GM18507 (cell line): ENCODE results near the gene DNAJB12.
"Not testable (repeated sequence)": the region's sequence is repeated elsewhere in the genome, so short reads cannot be mapped to it uniquely, and the experiment has no call there.

Source experiments
- DNase-seq: peaks from one replicate; pipeline ENCODE4 v3.0.0; 2011; ENCODE audit warnings: low read depth; ENCODE audit not compliant: insufficient read length; ENCODE audit errors: extremely low spot score
- FAIRE-seq: peaks from 2 replicates; lab custom pipeline; 2011; peaks lifted over from hg19 to GRCh38; lab: Jason Lieb, UNC

The DNAJB12 gene

DNA sequence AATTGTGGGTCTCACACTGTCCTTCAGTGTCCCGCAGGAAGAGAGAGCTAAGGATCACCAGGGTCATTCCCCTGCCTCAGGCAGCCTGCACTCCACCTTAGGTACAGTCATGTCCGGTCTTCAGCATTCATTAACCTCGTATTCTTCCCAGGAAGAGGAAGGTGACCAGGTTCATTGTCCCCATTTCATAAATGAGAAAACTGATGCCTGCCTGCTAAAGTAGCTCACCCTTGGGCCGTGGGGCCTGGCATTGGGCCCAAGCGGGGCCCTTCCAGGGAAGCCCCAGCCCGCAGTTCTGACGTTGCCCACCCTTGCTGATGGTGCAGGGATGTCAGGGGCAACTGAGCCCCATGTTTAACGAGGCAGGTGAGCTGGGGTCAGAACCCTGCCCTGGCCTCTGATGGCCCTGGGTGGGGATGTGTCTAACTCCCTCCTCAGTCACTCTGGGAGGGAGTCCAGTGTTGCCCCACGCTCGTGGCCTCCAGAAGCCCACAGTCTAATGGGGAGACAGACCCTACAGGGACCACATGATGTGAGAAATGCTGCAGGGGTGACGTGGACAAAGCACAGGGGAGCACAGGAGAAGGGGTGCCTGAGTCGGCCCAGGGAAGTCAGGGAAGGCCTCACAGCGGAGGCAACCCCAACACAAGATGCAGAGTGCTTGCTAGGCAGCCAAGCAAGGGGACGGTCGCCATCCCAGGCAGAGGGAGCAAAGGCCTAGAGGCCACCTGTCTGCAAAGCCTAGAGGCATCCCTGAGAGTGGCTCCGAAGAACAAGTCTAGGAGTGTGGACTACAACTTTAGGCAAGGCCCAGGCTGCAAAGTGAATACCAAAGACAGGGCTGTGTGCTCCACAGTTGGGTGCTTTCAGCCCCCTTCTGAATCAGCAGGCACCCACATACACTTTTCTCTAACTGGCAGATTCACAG, 55.9 kb downstream of the DNAJB12 start:
- FAIRE-seq (no peak), DNase-seq (no peak)

DNA sequence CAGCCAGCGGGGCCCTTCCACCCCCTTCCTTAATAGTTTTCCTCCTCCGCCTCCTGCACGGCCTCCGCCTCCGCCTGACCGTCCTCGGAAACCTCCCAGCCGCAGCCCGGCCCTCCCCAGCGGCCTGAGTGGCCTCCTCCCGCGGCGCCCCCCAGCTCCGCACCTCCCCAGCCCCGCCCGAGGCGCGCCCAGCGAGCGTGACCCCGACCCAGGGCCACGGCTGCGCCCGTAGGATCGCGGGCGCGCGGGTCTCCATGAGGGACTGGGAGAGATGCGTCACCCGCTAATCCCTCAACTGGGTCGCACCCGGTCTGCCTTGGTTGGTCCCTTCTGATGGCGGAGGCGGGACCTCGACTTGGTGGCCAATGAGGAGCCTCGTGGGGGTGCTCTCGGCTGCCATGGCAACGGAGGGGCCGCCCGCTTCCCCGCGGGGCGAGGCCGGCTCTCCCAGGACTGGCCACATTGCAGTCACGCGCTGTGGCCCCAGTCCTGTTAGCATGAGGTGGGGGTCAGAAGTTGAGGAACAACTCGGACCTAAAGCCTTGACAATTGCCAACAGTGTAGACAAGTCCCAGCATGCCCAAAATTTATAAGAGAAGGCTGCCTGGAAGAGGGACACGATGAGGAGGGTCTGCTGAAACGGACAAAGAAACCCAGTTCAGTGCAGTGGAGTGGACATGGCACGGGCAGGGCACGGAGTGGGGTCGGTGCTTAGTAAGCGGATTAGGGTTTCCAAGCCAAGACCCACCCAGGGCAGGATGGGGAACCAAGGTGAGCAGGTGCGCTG, 56.7 kb downstream of the DNAJB12 start:
- FAIRE-seq (peak; percentile 84), DNase-seq (peak; percentile 83)

DNA sequence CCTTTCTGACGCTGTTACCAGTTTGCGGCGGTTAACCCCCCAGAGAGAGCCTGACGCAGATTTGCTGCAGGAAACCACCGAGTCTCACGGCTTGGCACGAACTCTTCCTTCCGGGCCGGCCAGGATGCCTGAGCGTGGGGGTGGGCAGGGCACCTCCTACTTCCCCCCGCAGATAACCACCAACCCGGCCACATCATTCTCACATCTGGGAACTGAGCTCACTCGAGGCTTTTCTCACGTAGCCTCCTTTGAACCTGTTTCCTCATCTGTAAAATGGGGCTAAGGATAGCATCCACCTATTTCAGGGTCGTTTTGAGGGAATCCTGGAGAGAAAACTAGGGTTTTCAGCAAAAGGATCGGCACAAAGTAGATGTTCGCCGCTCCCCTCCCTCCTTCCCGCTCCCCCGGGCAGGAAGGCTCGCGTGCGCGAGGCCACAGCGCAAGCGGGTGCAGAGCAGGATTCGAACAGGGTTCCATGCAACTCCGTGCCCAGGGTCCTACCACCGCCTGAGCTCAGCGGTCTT, 57.4 kb downstream of the DNAJB12 start:
- DNase-seq (no peak), FAIRE-seq (peak; percentile 93)

DNA sequence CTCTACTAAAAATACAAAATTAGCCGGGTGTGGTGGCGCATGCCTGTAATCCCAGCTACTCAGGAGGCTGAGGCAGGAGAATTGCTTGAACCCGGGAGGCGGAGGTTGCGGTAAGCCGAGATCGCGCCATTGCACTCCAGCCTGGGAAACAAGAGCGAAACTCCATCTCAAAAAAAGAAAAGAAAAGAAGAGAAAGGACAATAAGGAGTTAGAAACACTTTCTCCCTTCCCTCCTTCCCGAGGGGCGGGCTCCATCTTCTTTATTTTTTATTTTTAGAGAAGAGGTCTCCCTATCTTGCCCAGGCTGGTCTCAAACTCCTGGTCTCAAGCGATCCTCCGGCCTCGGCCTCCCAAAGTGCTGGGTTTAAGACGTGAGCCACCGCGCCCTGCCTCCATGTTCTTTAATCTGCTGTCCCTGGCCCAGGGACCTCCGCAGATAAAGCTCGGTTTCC, 57.9 kb downstream of the DNAJB12 start:
- FAIRE-seq, DNase-seq: not testable (repeated sequence)

DNA sequence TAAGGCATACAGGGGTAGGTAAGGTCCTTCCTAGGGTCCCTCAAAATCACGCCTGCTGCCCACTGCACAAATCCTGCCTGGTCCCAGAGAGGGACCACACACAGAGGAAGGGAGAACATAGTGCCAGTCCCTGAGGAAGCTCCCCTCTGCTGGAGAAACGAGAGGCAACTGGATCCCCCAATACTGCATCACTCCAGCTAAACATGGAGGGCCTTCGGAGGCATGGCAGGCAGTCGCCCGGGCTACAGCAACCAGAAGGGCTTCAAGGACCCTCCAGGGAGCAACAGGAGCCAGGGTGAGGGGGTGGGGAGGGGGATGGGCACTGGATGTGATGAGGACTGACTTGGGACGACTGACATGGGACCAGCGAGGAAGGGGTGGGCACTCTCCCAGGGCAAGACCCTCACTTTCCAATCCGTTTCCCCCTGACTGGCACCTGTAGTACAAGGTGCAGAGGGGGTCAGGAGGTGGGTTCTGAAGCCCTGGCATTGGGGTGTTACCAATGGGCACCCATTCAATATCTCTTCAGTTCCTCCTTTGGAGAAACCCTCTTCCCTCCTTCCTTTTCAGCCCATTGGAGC, 59.3 kb downstream of the DNAJB12 start:
- FAIRE-seq (no peak), DNase-seq (no peak)

DNA sequence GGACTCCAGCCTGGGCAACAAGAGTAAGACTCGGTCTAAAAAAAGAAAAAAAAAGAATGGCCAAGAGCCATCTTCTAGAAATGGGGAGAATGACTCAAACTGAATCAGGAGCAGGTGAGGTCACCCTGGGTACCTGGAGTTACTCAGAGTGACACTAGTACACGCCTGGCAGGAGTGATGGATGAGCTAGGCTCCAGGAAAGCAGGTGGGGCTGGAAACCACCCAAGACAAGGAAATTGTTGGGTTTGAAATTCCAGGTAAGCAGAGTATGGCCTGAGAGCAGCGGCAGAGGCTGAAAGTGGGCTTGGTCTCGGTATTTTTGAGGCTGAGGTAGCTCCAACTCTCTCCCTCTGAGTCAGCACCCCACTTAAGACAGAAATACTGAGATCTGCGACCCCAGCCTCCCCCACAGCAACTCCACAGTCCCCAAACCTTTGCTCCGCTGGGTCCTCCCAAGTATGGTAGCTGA, 62.5 kb downstream of the DNAJB12 start:
- DNase-seq (no peak), FAIRE-seq (no peak)

DNA sequence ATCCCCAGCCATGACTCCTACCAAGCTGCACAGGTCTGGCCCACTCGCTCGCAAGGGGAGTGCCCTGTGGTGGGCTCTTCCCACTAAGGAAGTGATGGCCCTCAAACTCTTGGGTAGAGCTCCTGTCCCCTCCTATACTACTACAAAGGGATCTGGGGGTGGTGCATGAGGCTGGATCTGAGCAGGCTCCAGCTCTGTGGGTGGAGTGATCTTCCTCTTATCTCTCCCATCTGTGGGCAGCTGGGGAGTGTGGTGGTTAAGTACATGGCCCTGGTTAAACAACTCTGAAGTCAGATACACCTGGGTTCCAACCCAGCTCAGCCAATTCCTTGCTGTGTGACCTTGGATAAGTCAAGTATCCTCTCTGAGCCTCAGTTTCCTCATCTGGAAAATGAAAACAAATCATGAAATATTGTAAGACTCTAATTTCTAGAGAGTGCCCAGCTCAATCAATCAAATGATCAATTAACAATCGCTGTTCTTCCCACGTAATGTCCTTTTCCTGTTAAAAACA, 63.6 kb downstream of the DNAJB12 start:
- DNase-seq, result no peak
- no peak for FAIRE-seq

DNA sequence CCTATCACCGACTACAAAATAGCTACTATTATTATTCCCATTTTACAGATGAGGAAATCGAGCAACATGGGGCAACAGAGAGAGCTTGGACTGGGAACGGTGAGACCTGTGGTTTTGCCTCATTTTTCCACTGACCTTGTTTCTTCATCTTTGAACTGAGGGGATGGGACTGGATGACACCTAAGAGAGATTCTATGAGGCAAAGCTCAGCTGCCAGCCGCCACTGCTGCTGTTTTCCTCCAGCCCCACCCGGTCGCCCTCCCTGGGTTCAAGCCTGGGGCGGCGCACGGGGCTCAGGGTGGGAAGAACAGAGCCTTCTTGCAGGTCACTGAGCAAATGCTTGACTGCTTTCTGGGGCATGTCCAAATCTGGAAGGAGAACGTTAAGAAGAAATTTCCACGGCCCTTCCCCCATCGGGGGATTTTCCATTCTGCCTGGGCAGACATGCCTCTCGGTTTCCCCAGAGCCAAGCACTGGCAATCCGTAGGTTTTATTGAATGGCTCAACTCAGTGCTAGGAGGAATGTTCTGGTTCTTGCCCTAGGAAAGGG, 68.7 kb downstream of the DNAJB12 start:
- peak; percentile 78 for FAIRE-seq
- DNase-seq, result no peak

DNA sequence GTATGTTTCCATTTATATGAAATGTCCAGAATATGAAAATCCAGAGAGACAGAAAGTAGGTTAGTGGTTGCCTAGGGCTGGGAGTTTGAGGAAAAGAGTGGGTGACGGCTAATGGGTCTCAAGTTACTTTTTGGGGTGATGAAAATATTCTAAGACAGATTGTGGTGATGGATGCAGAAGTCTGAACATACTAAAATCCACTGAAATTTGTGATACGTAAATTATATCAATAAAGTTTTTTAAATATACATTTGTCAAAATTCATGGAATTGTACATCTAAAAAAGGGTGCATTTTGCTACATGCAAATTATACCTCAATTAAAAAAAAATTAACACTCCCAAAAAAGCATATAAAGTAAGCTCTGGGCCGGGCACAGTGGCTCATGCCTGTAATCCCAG, 71.6 kb downstream of the DNAJB12 start:
- no peak for DNase-seq
- FAIRE-seq, result no peak
